Measurements from ENCODE around the gene KCNK1. TPM values are rescaled to one million over a fixed set of nuclear protein-coding genes. Genes with fewer than 3 reads are reported as not detected.

KCNK1 gene
- total RNA-seq, 1 experiment from 2014 or later: 39.2 TPM

DNA sequence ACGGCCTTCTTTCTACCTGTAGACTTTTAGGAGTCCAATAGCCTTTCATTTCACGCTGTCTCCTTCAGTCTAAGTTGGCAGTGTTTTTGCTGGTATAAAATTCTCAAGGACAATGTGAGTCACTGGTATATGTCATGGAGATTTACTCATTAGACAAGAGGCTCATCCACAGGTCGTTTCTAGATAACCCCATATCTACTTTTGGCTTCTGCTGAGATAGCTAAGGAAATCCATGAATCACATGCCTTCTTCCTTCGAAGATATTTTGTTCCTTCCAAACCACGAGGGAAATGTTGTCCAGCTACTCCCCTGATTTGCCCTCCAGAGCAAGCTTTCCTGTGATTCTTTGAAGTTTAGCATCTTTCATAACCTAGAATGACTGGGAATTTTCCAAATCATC is 38.5 kb upstream of the KCNK1 start:
- no peak for DNase-seq
- Mint-ChIP-seq H3K4me1 (ENCODE audit: low read depth, unreplicated experiment) (no peaks in the 10 kb centered on the region), H3K36me3 (ENCODE audit: insufficient read depth, unreplicated experiment) (no peaks in the 10 kb centered on the region), H3K27me3 (ENCODE audit: unreplicated experiment) (no peaks in the 10 kb centered on the region), H3K27ac (ENCODE audit: unreplicated experiment) (no peak overlapping the region), H3K4me3 (ENCODE audit: low read depth, unreplicated experiment) (no peak overlapping the region), H3K9me3 (ENCODE audit: low read depth, unreplicated experiment) (no peaks in the 10 kb centered on the region)
- CTCF ChIA-PET: no interaction called here
- TF ChIP-seq, protein P1, sequence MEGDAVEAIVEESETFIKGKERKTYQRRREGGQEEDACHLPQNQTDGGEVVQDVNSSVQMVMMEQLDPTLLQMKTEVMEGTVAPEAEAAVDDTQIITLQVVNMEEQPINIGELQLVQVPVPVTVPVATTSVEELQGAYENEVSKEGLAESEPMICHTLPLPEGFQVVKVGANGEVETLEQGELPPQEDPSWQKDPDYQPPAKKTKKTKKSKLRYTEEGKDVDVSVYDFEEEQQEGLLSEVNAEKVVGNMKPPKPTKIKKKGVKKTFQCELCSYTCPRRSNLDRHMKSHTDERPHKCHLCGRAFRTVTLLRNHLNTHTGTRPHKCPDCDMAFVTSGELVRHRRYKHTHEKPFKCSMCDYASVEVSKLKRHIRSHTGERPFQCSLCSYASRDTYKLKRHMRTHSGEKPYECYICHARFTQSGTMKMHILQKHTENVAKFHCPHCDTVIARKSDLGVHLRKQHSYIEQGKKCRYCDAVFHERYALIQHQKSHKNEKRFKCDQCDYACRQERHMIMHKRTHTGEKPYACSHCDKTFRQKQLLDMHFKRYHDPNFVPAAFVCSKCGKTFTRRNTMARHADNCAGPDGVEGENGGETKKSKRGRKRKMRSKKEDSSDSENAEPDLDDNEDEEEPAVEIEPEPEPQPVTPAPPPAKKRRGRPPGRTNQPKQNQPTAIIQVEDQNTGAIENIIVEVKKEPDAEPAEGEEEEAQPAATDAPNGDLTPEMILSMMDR (IDR thresholded peaks at IDR 0.05; ENCODE audit: unreplicated experiment): no peak
- no TSS peak for BruUV-seq (replicated peaks)
- intact Hi-C loops (cut with micrococcal nuclease; ENCODE audit: unreplicated experiment): no loop called here

DNA sequence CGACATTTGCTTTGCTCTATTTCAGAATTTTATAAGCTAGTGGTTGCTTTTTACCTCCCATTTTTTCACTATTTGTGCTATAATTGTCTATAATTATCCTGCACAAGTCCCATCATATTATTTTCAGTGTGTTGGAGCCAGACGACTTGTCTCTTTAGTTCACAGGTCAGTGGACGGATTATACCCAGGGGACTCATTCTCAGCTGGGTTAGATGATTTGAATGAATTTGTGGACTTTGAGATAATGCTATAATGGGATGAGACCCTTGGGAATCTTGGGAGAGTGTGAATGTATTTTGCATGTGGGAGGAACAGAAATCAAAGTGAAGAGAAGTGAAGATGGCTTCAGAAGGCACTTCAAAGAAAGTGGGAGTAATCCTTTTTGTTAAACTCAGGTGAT is 31.5 kb upstream of the KCNK1 start:
- CTCF ChIA-PET: no interaction called here
- Mint-ChIP-seq H3K4me3 (ENCODE audit: low read depth, unreplicated experiment) (no peak overlapping the region), H3K36me3 (ENCODE audit: insufficient read depth, unreplicated experiment) (no peaks in the 10 kb centered on the region), H3K27ac (ENCODE audit: unreplicated experiment) (no peak overlapping the region), H3K4me1 (ENCODE audit: low read depth, unreplicated experiment) (no peaks in the 10 kb centered on the region), H3K27me3 (ENCODE audit: unreplicated experiment) (no peaks in the 10 kb centered on the region), H3K9me3 (ENCODE audit: low read depth, unreplicated experiment) (no peaks in the 10 kb centered on the region)
- no peak for DNase-seq
- TF ChIP-seq, protein P1 (IDR thresholded peaks at IDR 0.05; ENCODE audit: unreplicated experiment): no peak
- intact Hi-C loops (cut with micrococcal nuclease; ENCODE audit: unreplicated experiment): no loop called here
- no TSS peak for BruUV-seq (replicated peaks)

DNA sequence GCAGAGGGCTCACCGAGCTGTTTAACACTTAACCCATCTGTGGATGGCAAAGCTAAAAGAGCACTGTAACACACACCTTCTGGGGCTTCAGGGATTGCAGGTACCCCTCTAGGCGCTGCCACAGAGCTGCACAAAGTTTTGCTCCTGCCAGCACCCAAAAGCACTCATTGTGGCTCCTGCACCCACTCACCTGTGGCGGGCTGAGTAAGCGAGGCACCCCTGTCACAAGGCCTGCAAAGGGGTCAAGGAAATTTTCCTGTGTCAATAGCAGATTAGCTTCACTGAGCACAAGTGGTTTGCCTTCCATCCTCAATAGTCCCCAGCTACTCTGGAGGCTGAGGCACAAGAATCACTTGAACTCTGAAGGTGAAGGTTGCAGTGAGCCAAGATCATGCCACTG is 29.5 kb upstream of the KCNK1 start:
- CTCF ChIA-PET: no interaction called here
- intact Hi-C loops (cut with micrococcal nuclease; ENCODE audit: unreplicated experiment): no loop called here
- H3K36me3 Mint-ChIP-seq (ENCODE audit: insufficient read depth, unreplicated experiment): no peaks in the 10 kb centered on the region
- no TSS peak for BruUV-seq (replicated peaks)
- TF ChIP-seq, protein P1 (IDR thresholded peaks at IDR 0.05; ENCODE audit: unreplicated experiment): no peak
- H3K27ac Mint-ChIP-seq (ENCODE audit: unreplicated experiment): no peak overlapping the region
- no peak overlapping the region for H3K4me3 Mint-ChIP-seq (ENCODE audit: low read depth, unreplicated experiment)
- no peak for DNase-seq
- no peaks in the 10 kb centered on the region for H3K27me3 Mint-ChIP-seq (ENCODE audit: unreplicated experiment)
- H3K9me3 Mint-ChIP-seq (ENCODE audit: low read depth, unreplicated experiment): no peaks in the 10 kb centered on the region
- H3K4me1 Mint-ChIP-seq (ENCODE audit: low read depth, unreplicated experiment): no peaks in the 10 kb centered on the region

DNA sequence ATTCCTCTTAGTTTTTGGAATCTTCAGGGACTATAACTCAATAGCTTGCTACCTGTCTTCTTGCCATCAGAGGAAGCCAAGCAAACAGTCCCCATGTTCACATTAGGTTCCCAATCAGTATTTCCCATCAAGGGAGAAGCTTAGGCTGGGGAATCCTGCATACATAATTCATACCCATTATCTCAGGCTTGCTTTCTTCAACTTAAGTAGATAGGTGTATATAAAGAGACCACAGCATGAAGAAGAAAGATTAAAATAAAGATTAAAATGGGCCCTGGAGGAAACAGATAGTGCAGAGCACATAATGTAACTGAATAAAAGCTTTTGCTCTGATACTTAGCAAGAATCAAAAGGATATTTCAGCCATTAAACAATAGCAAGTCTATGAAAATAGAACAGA is 29.0 kb upstream of the KCNK1 start:
- Mint-ChIP-seq H3K9me3 (ENCODE audit: low read depth, unreplicated experiment) (no peaks in the 10 kb centered on the region), H3K27ac (ENCODE audit: unreplicated experiment) (no peak overlapping the region), H3K27me3 (ENCODE audit: unreplicated experiment) (no peaks in the 10 kb centered on the region), H3K4me1 (ENCODE audit: low read depth, unreplicated experiment) (no peaks in the 10 kb centered on the region), H3K4me3 (ENCODE audit: low read depth, unreplicated experiment) (no peak overlapping the region), H3K36me3 (ENCODE audit: insufficient read depth, unreplicated experiment) (no peaks in the 10 kb centered on the region)
- intact Hi-C loops (cut with micrococcal nuclease; ENCODE audit: unreplicated experiment): no loop called here
- BruUV-seq (replicated peaks): no TSS peak
- no peak for DNase-seq
- TF ChIP-seq, protein P1 (IDR thresholded peaks at IDR 0.05; ENCODE audit: unreplicated experiment): no peak
- CTCF ChIA-PET: no interaction called here

DNA sequence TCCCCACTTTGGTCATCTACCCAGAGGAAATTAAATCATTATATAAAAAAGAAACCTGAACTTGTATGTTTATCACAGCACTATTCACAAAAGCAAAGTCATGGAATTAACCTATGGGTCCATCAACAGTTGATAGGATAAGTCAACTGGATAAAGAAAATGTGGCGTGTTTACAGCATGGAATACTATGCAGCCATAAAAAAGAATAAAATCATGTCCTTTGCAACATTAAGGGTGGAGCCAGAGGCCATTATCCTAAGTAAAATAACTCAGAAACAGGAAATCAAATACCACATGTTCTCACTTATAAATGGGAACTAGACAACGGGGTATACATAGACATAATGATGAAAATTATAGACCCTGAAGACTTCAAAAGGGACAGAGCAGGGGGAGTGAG is 27.6 kb upstream of the KCNK1 start:
- BruUV-seq (replicated peaks): no TSS peak
- TF ChIP-seq, protein P1 (IDR thresholded peaks at IDR 0.05; ENCODE audit: unreplicated experiment): no peak
- H3K9me3 Mint-ChIP-seq (ENCODE audit: low read depth, unreplicated experiment): no peaks in the 10 kb centered on the region
- no peaks in the 10 kb centered on the region for H3K36me3 Mint-ChIP-seq (ENCODE audit: insufficient read depth, unreplicated experiment)
- intact Hi-C loops (cut with micrococcal nuclease; ENCODE audit: unreplicated experiment): no loop called here
- no peaks in the 10 kb centered on the region for H3K27me3 Mint-ChIP-seq (ENCODE audit: unreplicated experiment)
- H3K27ac Mint-ChIP-seq (ENCODE audit: unreplicated experiment): no peak overlapping the region
- no peaks in the 10 kb centered on the region for H3K4me1 Mint-ChIP-seq (ENCODE audit: low read depth, unreplicated experiment)
- H3K4me3 Mint-ChIP-seq (ENCODE audit: low read depth, unreplicated experiment): no peak overlapping the region
- CTCF ChIA-PET: no interaction called here
- DNase-seq: no peak
